Caco-2 (cell line): ENCODE results near the gene RAP1A. TPM values are rescaled to one million over a fixed set of nuclear protein-coding genes. Genes with fewer than 3 reads are reported as not detected.
"Not testable (repeated sequence)": the region's sequence is repeated elsewhere in the genome, so short reads cannot be mapped to it uniquely, and the experiment has no call there.

Experiments used
- BruUV-seq: library from RNA; stranded (reverse); fragments of 400-500 nt; replicated peaks from 2 replicates; lab custom pipeline; 2021; lab: Mats Ljungman, UMichigan
- CTCF ChIA-PET: fragments of 300-600 bp; sonication (Branson Sonifier 250); formaldehyde crosslinking; loops from one replicate; lab custom pipeline; 2022; ENCODE audit warnings: antibody characterized with exemption; lab: Charles Lee
- POLR2A ChIA-PET: fragments of 300-600 bp; sonication (Branson Sonifier 250); formaldehyde crosslinking; loops from one replicate; lab custom pipeline; 2022; ENCODE audit warnings: antibody characterized with exemption; lab: Charles Lee
- DNase-seq, 2 experiments: peaks; one replicate each; pipeline versions ENCODE4 v3.0.0 to v3.0.0-alpha.2; 2020 to 2022
- H3K27me3 ChIP-seq: replicated peaks from 2 replicates; pipeline ENCODE4 v1.6.0; 2011; ENCODE audit warnings: low read length; ENCODE audit not compliant: control insufficient read depth, insufficient read depth
- H3K36me3 ChIP-seq: 2 replicates; pipeline ENCODE4 v1.5.1; 2011; ENCODE audit warnings: low read length; ENCODE audit not compliant: control insufficient read depth, insufficient read depth
- H3K4me1 ChIP-seq: fragments of 250-450 bp; sonication (Bioruptor Pico); 2 replicates; pipeline ENCODE4 v1.5.1; 2020; ENCODE audit warnings: mild to moderate bottlenecking
- H3K4me3 ChIP-seq: 2 replicates; pipeline ENCODE4 v1.5.1; 2011; ENCODE audit warnings: low read depth, mild to moderate bottlenecking, control low read depth, low read length
- H3K9me3 ChIP-seq: fragments of 250-450 bp; sonication (Bioruptor Pico); 2 replicates; pipeline ENCODE4 v1.5.1; 2020; ENCODE audit warnings: mild to moderate bottlenecking, moderate library complexity
- H3K27ac Mint-ChIP-seq: one replicate; pipeline ENCODE4 v1.8.0; 2022; ENCODE audit warnings: mixed read lengths; ENCODE audit not compliant: unreplicated experiment
- H3K27me3 Mint-ChIP-seq: one replicate; pipeline ENCODE4 v1.8.0; 2022; ENCODE audit warnings: mixed read lengths; ENCODE audit not compliant: insufficient read depth, unreplicated experiment
- H3K36me3 Mint-ChIP-seq: one replicate; pipeline ENCODE4 v1.8.0; 2022; ENCODE audit warnings: mild to moderate bottlenecking, mixed read lengths; ENCODE audit not compliant: insufficient read depth, unreplicated experiment
- H3K4me1 Mint-ChIP-seq: one replicate; pipeline ENCODE4 v1.8.0; 2022; ENCODE audit warnings: low read depth, mixed read lengths; ENCODE audit not compliant: unreplicated experiment
- H3K4me3 Mint-ChIP-seq: one replicate; pipeline ENCODE4 v1.8.0; 2022; ENCODE audit warnings: mild to moderate bottlenecking, moderate library complexity, mixed read lengths; ENCODE audit not compliant: unreplicated experiment
- H3K9me3 Mint-ChIP-seq: one replicate; pipeline ENCODE4 v1.8.0; 2022; ENCODE audit warnings: mixed read lengths; ENCODE audit not compliant: unreplicated experiment
- CTCF ChIP-seq, 2 experiments: fragments of 200-600 bp in 1 of 2; IDR thresholded peaks; 1 replicate in 1 of 2; 2 replicates in 1 of 2; pipeline versions ENCODE4 v1.5.1 to v1.8.0; 2011 to 2022; ENCODE audit warnings: antibody characterized with exemption in 1 of 2, control low read depth in 1 of 2, inconsistent platforms in 1 of 2, low read depth in 1 of 2, low read length in 1 of 2, mild to moderate bottlenecking in 1 of 2, moderate library complexity in 1 of 2; ENCODE audit not compliant: insufficient read depth in 1 of 2, severe bottlenecking in 1 of 2, unreplicated experiment in 1 of 2
- intact Hi-C: fragments of 100-400 bp; cut with micrococcal nuclease; formaldehyde crosslinking; loops from one replicate; pipeline ENCODE4 v1.10.0; 2022; ENCODE audit not compliant: unreplicated experiment
- total RNA-seq: library from RNA; stranded (reverse); gene quantifications from 2 replicates; pipeline ENCODE4 v1.2.3, GENCODE V29; 2022

RAP1A gene
- total RNA-seq, 1 experiment from 2014 or later, result 64.1 TPM

GRCh38 chr1:111631502-111631901 lies 11.9 kb downstream of the RAP1A start:
- intact Hi-C loops, result no loop called here
- Histone ChIP-seq H3K27me3 (no peaks in the 10 kb centered on the region), H3K4me1 (peaks cover 8% of the 10 kb centered on the region; the same call in 1 of the 2 replicates), H3K36me3 (no peaks in the 10 kb centered on the region), H3K4me3 (no peak overlapping the region), H3K9me3 (no peaks in the 10 kb centered on the region)
- no peak overlapping the region for H3K27ac Mint-ChIP-seq
- ChIA-PET POLR2A (no interaction called here), CTCF (no interaction called here)
- peaks cover 15% of the 10 kb centered on the region for H3K4me1 Mint-ChIP-seq
- H3K4me3 Mint-ChIP-seq, result no peak overlapping the region
- no peaks in the 10 kb centered on the region for H3K27me3 Mint-ChIP-seq
- no peaks in the 10 kb centered on the region for H3K36me3 Mint-ChIP-seq
- no TSS peak for BruUV-seq
- TF ChIP-seq CTCF (IDR thresholded peaks at IDR 0.05; ENCODE audit: insufficient read depth in 1 of 2, low read depth in 1 of 2, low read length in 1 of 2, severe bottlenecking in 1 of 2, unreplicated experiment in 1 of 2), result no peak
- no peak for DNase-seq
- no peaks in the 10 kb centered on the region for H3K9me3 Mint-ChIP-seq

- BruUV-seq, result not testable (repeated sequence)
Measured at GRCh38 chr1:111632771-111633170, 13.2 kb downstream of the RAP1A start.

GRCh38 chr1:111633736-111634247 lies 14.2 kb downstream of the RAP1A start:
- no peak for DNase-seq
- Mint-ChIP-seq H3K9me3 (no peaks in the 10 kb centered on the region), H3K27me3 (no peaks in the 10 kb centered on the region), H3K4me3 (no peak overlapping the region), H3K27ac (no peak overlapping the region), H3K4me1 (peaks cover 14% of the 10 kb centered on the region), H3K36me3 (no peaks in the 10 kb centered on the region)
- H3K9me3 ChIP-seq, result no peaks in the 10 kb centered on the region
- TF ChIP-seq CTCF (IDR thresholded peaks at IDR 0.05; ENCODE audit: insufficient read depth in 1 of 2, low read depth in 1 of 2, low read length in 1 of 2, severe bottlenecking in 1 of 2, unreplicated experiment in 1 of 2), result no peak
- no peak overlapping the region for H3K4me3 ChIP-seq
- intact Hi-C loops, result no loop called here
- POLR2A ChIA-PET, result no interaction called here
- CTCF ChIA-PET, result no interaction called here
- no peaks in the 10 kb centered on the region for H3K27me3 ChIP-seq
- no TSS peak for BruUV-seq
- no peaks in the 10 kb centered on the region for H3K36me3 ChIP-seq
- peaks cover 8% of the 10 kb centered on the region for H3K4me1 ChIP-seq

More at GRCh38 chr1:111632771-111633170, 13.2 kb downstream of the RAP1A start:
- H3K9me3 Mint-ChIP-seq, intact Hi-C loops, H3K27me3 Mint-ChIP-seq, H3K27ac Mint-ChIP-seq, CTCF ChIA-PET, H3K4me3 Mint-ChIP-seq, DNase-seq, H3K36me3 ChIP-seq, POLR2A ChIA-PET, H3K4me3 ChIP-seq, H3K4me1 ChIP-seq, H3K9me3 ChIP-seq, H3K36me3 Mint-ChIP-seq, H3K27me3 ChIP-seq: not testable (repeated sequence)
- peaks cover 15% of the 10 kb centered on the region for H3K4me1 Mint-ChIP-seq
